Choroid plexus epithelial cell (primary cell): ENCODE data around the gene RRM2.

Source experiments
- DNase-seq: peaks from one replicate; pipeline ENCODE4 v3.0.0-alpha.2; 2010; ENCODE audit warnings: low read depth
- H3K4me3 ChIP-seq: 2 replicates; pipeline ENCODE4 v1.5.1; 2011; ENCODE audit warnings: low read depth, mild to moderate bottlenecking, control low read depth, low read length, moderate library complexity
- CTCF ChIP-seq: conservative IDR thresholded peaks from 2 replicates; pipeline ENCODE4 v1.5.1; 2011; ENCODE audit warnings: low read depth, mild to moderate bottlenecking, control low read depth, inconsistent platforms, low read length, moderate library complexity

RRM2 gene

DNA sequence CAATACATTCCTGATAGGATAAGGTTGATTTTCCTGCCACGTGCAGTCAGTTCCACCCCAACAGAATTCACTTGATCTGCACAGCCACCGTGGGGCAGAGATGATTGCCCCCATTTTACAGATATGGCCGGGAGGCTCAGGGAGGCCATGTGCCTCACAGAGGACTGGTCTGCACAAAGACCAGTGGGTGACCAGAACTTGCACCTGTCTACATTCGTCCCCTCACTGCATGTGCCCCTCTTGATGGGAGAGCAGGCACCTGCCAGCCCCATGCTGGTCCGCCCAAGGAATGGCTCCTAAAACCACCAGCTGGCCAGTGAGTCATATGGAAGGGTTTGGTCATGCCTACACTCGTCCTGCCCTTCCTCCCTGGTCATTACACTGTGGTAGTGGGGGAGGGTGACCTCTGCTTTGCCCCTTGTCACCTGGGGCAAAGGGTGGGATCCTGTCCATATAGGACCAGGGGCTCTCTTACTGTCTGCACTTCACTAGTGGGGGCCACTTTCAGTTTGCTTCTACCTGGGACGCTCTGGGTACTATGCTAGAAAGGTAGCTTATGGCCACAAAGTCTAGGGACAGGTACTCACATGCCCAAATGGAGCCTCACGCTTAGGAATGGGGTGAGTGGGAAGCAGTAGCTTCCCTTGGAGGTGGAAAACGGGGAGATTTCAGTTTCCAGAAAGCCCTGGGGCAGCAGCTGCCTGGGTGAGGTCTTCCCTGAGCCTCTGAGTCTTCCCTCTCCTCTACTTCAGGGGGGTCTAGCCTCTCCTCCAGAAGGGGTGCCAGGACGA is 14.7 kb downstream of the RRM2 start:
- TF ChIP-seq CTCF: no peak
- no peak for DNase-seq

DNA sequence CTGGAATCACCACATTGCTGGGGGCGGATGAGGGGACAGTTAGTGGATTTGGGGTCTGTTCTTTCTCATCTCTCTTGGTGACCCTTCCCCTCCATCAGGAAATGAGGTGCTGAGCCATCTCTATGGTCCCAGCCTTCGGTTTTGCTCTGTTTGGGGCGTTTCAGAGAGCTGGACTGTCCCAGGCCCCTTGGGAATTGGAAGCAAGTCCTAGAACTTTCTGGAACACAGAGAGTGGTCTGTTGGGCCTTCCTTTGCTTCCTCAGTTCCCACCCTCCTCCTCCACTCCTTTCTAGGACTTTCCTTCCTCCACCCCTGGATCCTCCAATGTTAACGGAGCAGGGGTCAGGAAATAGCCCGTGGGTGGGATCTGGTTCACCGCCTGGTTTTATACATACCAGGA is 17.0 kb downstream of the RRM2 start:
- H3K4me3 ChIP-seq: no peak overlapping the region
- no peak for DNase-seq
- TF ChIP-seq CTCF: no peak

More for the DNA sequence above, 14.7 kb downstream of the RRM2 start:
- H3K4me3 ChIP-seq: no peak overlapping the region

GRCh38 chr2:10140841-10141610 is 18.5 kb downstream of the RRM2 start:
- DNase-seq: no peak
- TF ChIP-seq CTCF: peak; percentile 43
- H3K4me3 ChIP-seq: no peak overlapping the region

DNA sequence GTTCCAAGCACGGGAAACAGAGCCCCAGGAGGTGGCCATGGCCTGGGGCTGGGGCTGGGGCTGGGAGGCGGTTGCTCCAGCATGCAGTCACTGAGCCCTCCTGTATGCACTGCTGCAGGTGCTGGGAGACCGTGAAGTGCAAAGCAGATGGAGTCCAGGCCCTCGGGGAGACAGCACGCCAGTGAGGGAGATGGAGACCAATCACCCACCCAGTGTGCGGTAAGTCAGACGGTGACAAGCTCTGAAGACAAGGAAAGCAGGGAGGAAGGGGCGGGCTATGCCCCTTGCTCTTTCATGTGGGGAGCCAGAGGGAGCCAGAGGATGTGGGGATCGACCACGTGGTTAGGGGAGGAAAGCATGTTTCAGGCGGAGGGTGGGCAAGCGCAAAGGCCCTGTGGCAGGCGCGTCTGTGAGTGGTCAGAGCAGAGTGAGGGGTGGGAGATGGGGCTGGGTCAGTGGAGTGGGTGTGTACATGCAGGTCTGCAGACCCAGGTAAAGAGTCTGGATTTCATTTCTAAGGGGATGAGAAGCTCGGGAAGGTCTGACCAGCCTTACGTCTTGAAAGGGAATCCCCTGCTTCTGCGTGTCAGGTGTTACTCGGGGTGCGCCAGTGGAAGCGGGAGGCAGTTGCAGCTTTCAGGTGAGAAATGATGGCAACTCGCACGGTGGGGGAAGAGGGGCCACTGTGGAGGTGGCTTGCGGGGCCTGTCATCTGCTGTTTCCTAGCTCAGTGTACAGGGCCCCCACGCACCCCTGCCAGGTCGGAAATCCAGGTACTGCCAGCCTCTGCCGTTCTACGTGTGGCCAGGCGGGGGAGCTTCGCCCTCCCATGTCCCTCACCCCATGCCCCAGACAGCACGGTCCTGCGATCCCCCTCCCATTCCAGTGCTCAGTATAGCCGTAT is 19.4 kb downstream of the RRM2 start:
- peak; percentile 63 for TF ChIP-seq CTCF
- H3K4me3 ChIP-seq: no peak overlapping the region
- DNase-seq: peak; percentile 30

DNA sequence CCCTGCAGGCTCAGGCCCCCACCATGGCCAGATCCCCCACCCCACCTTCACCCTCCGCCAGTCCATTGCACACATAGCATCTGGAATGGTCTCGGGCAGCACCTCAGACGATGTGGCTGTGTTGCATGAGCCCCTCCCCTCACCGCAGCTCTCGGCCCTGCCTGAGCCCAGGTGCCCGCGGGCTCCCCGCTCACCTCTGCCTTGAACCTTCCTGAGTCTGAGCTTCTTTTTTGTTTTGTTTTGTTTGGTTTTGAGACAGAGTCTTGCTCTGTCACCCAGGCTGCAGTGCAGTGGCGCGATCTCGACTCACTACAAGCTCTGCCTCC is 20.1 kb downstream of the RRM2 start:
- no peak overlapping the region for H3K4me3 ChIP-seq
- no peak for TF ChIP-seq CTCF
- DNase-seq: no peak

DNA sequence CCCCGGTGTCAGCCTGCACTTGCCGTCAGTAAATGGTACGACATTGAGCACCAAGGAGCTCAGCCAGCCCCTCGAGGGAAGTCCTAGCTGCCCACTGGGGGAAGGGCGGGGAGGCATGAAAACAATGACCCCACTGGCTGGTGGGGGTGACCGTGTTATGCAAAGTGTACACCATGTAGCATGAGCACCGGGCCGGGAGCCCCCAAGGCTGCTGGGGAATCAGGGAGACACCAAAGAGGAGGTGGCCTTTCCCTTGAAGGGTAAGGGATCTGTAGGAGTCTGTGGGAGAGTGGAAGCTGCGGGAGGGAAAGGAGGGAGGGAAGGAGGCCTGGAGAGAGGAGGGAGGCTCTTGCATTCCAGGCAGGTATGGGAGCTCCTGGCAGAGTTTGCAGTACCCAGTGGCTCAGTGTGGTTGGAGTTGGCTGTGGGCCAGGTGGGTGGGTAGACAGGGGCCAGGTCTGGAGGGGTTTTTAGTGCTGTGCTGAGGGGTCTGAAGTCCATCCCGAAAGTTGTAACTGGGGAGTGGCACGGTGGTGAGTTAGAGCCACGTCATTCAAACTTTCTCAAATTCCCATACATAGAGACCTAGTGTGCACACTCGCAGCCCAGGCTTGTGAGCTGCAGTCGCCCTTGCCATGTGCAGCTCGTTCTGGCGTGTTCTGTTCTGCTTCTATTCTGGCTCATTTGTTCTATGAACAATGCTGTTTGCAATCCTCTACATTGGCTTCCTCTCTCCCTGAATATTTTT is 22.4 kb downstream of the RRM2 start:
- no peak for TF ChIP-seq CTCF
- DNase-seq: no peak
- H3K4me3 ChIP-seq: no peak overlapping the region
